Upper lobe of left lung (tissue), 6 donors: ENCODE measurements around the gene MYF5. TPM values are rescaled to one million over a fixed set of nuclear protein-coding genes. Genes with fewer than 3 reads are reported as not detected.

Experiments used
- total RNA-seq, 6 donors: library from RNA; depleted of rRNA in 4 of 6; stranded (reverse); fragments of >200 nt in 4 of 6; gene quantifications; one replicate each; pipeline versions ENCODE4 v1.1.0 to v1.2.1, GENCODE V29; 2016 to 2021
- donor health status: DM: no; HTN: no; CAD: no; lungs with moderate emphysema.
- donor health status: DM: no; HTN: yes; CAD: no; lungs with severe emphysema.

Gene MYF5
- total RNA-seq, 6 donors from 2014 or later, result not detected

Other genes with a start within 250 kb of the MYF5 start
- gene MYF6, start 9.3 kb upstream of the MYF5 start, total RNA-seq, result not detected
- gene LIN7A, start 221.0 kb downstream of the MYF5 start, total RNA-seq, result 10 to 100 TPM in 5 of 6 donors, 1 to 10 TPM in 1; 7.9 to 32.5 (median 13.8) TPM